Ovary (tissue), 3 donors: ENCODE data around the gene APOBR.

Experiments
- CTCF ChIP-seq, 3 donors: fragments of 450-650 bp in 2 of 3; fragments of 200-600 bp in 1 of 3; IDR thresholded peaks; one replicate each; pipeline versions ENCODE4 v1.5.1 to v1.8.0; 2016 to 2022; ENCODE audit warnings: antibody characterized with exemption in 3 of 3, mild to moderate bottlenecking in 1 of 3
- EP300 ChIP-seq: sonication (generic); formaldehyde crosslinking; IDR thresholded peaks from one replicate; pipeline ENCODE4 v1.6.1; 2017; ENCODE audit warnings: antibody characterized with exemption
- POLR2A ChIP-seq: fragments of 450-650 bp; IDR thresholded peaks from one replicate; pipeline ENCODE4 v1.6.1; 2017; ENCODE audit warnings: antibody characterized with exemption, mild to moderate bottlenecking, moderate library complexity
- donor health status: DM: no; HTN: no; CAD: no.

- TF ChIP-seq CTCF (IDR thresholded peaks at IDR 0.05) (no peak), POLR2A (no peak), EP300 (no peak)
Measured at GRCh38 chr16:28532940-28533647, 38.7 kb downstream of the APOBR start.
